Inflammatory macrophage (primary cell): ENCODE results near the gene ZFP82.

Experiments
- DNase-seq, 2 donors: peaks; one replicate each; pipeline ENCODE4 v3.0.0-alpha.2; 2020 to 2022

ZFP82 gene

GRCh38 chr19:36371886-36372285, 46.6 kb downstream of the ZFP82 start:
- DNase-seq, result no peak

GRCh38 chr19:36363845-36364244, 54.6 kb downstream of the ZFP82 start:
- no peak for DNase-seq
